GM23338 (cell line): ENCODE data around the gene KLHL40.

Source experiments
- CTCF ChIP-seq, 2 experiments: fragments of 200-600 bp in 1 of 2; sonication (generic) in 1 of 2; conservative IDR thresholded peaks; 2 replicates each; pipeline versions ENCODE4 v1.5.1 to v1.6.1; 2016 to 2017; ENCODE audit warnings: antibody characterized with exemption in 2 of 2, low read depth in 2 of 2, mild to moderate bottlenecking in 2 of 2, moderate library complexity in 1 of 2
- EZH2 ChIP-seq: fragments of 200-600 bp; sonication (generic); IDR thresholded peaks from one replicate; pipeline ENCODE4 v1.8.0; 2017; ENCODE audit warnings: antibody characterized with exemption, mild to moderate bottlenecking, low read depth; ENCODE audit not compliant: unreplicated experiment
- POLR2AphosphoS5 ChIP-seq: IDR thresholded peaks from 2 replicates; pipeline ENCODE4 v1.6.1; 2016; ENCODE audit warnings: antibody characterized with exemption, low read depth
- STAT1 ChIP-seq: IDR thresholded peaks from one replicate; pipeline ENCODE4 v1.6.1; 2016; ENCODE audit warnings: antibody characterized with exemption; ENCODE audit not compliant: unreplicated experiment
- ZNF114 ChIP-seq: fragments of 250-450 bp; sonication (Bioruptor Pico); IDR thresholded peaks from 2 replicates; pipeline ENCODE4 v1.5.0; 2020; ENCODE audit warnings: mild to moderate bottlenecking, moderate library complexity
- TF ChIP-seq, protein P1 (sequence below): IDR thresholded peaks from 2 replicates; pipeline ENCODE4 v1.6.1; 2016; ENCODE audit warnings: antibody characterized with exemption

GRCh38 chr3:42703695-42704025, 18.3 kb downstream of the KLHL40 start:
- TF ChIP-seq CTCF (conservative IDR thresholded peaks at IDR 0.05; ENCODE audit: low read depth in 2 of 2) (no peak), POLR2AphosphoS5 (no peak), ZNF114 (CRISPR knock-in tag) (no peak), EZH2 (no peak), STAT1 (no peak)
- TF ChIP-seq, protein P1, sequence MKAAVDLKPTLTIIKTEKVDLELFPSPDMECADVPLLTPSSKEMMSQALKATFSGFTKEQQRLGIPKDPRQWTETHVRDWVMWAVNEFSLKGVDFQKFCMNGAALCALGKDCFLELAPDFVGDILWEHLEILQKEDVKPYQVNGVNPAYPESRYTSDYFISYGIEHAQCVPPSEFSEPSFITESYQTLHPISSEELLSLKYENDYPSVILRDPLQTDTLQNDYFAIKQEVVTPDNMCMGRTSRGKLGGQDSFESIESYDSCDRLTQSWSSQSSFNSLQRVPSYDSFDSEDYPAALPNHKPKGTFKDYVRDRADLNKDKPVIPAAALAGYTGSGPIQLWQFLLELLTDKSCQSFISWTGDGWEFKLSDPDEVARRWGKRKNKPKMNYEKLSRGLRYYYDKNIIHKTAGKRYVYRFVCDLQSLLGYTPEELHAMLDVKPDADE, result no peak
